CD14-positive monocyte (primary cell): ENCODE measurements around the gene STK39. TPM values are rescaled to one million over a fixed set of nuclear protein-coding genes. Genes with fewer than 3 reads are reported as not detected.

Experiments
- DNase-seq, 3 donors: peaks; one replicate each; pipeline ENCODE4 v3.0.0-alpha.2; 2011 to 2022
- H2AFZ ChIP-seq: 2 replicates; pipeline ENCODE4 v1.6.0; 2012; ENCODE audit warnings: mild to moderate bottlenecking, low read depth, low read length, inconsistent platforms; ENCODE audit not compliant: insufficient read depth, poor library complexity, severe bottlenecking
- H3K27ac ChIP-seq, 2 donors: 1 replicate in 1 of 2; 2 replicates in 1 of 2; pipeline ENCODE4 v1.5.1; 2012 to 2013; ENCODE audit warnings: low read length in 2 of 2, control low read depth in 1 of 2, inconsistent platforms in 1 of 2, low read depth in 1 of 2, mild to moderate bottlenecking in 1 of 2
- H3K27me3 ChIP-seq, 2 donors: one replicate each; pipeline versions ENCODE4 v1.6.0 to v1.6.1; 2011 to 2013; ENCODE audit warnings: low read length in 2 of 2; ENCODE audit not compliant: control insufficient read depth in 2 of 2, insufficient read depth in 2 of 2
- H3K36me3 ChIP-seq, 2 donors: replicated peaks in 1 of 2; 1 replicate in 1 of 2; 2 replicates in 1 of 2; pipeline versions ENCODE4 v1.5.1 to v1.6.1; 2012 to 2013; ENCODE audit warnings: low read length in 2 of 2, control low read depth in 1 of 2, inconsistent platforms in 1 of 2, mild to moderate bottlenecking in 1 of 2; ENCODE audit not compliant: insufficient read depth in 2 of 2, control insufficient read depth in 1 of 2
- H3K4me1 ChIP-seq, 2 donors: 1 replicate in 1 of 2; 2 replicates in 1 of 2; pipeline versions ENCODE4 v1.5.1 to v1.6.1; 2012 to 2013; ENCODE audit warnings: low read length in 2 of 2, control low read depth in 1 of 2, inconsistent platforms in 1 of 2, mild to moderate bottlenecking in 1 of 2, moderate library complexity in 1 of 2; ENCODE audit not compliant: insufficient read depth in 2 of 2, control insufficient read depth in 1 of 2
- H3K4me2 ChIP-seq: replicated peaks from 2 replicates; pipeline ENCODE3; 2012; ENCODE audit warnings: low read length, moderate library complexity, mild to moderate bottlenecking; ENCODE audit not compliant: poor library complexity, severe bottlenecking; ENCODE audit errors: extremely low read depth
- H3K4me3 ChIP-seq, 3 experiments: fragments of 200-600 bp in 1 of 3; sonication (generic) in 1 of 3; replicated peaks in 1 of 3; 1 replicate in 2 of 3; 2 replicates in 1 of 3; pipeline ENCODE4 v1.5.1; 2011 to 2013; ENCODE audit warnings: low read length in 3 of 3, mild to moderate bottlenecking in 3 of 3, control low read depth in 2 of 3, low read depth in 2 of 3, inconsistent platforms in 1 of 3, moderate library complexity in 1 of 3
- H3K79me2 ChIP-seq: 2 replicates; pipeline ENCODE4 v1.6.0; 2012; ENCODE audit warnings: mild to moderate bottlenecking, control low read depth, inconsistent platforms, low read length, moderate library complexity; ENCODE audit not compliant: insufficient read depth
- H3K9ac ChIP-seq: 2 replicates; pipeline ENCODE4 v1.6.0; 2017; ENCODE audit warnings: low read length, mild to moderate bottlenecking; ENCODE audit not compliant: insufficient read depth, poor library complexity, severe bottlenecking
- H3K9me3 ChIP-seq, 2 donors: replicated peaks in 1 of 2; 1 replicate in 1 of 2; 2 replicates in 1 of 2; pipeline versions ENCODE4 v1.5.1 to v1.6.1; 2012 to 2013; ENCODE audit warnings: low read length in 2 of 2, control low read depth in 1 of 2; ENCODE audit not compliant: control insufficient read depth in 1 of 2, insufficient read depth in 1 of 2
- H4K20me1 ChIP-seq: 2 replicates; pipeline ENCODE4 v1.6.0; 2012; ENCODE audit warnings: mild to moderate bottlenecking, low read length, control low read depth, moderate library complexity; ENCODE audit not compliant: insufficient read depth
- H3K27ac Mint-ChIP-seq, 7 donors: one replicate each; pipeline ENCODE4 v1.8.0; 2020; ENCODE audit warnings: mild to moderate bottlenecking in 7 of 7, mixed read lengths in 7 of 7, moderate library complexity in 6 of 7, inconsistent platforms in 2 of 7
- H3K27me3 Mint-ChIP-seq, 3 donors: one replicate each; pipeline ENCODE4 v1.8.0; 2021 to 2022; ENCODE audit warnings: low read depth in 3 of 3, mild to moderate bottlenecking in 3 of 3, mixed read lengths in 3 of 3, moderate library complexity in 3 of 3, inconsistent platforms in 1 of 3
- H3K36me3 Mint-ChIP-seq, 2 donors: one replicate each; pipeline ENCODE4 v1.8.0; 2020; ENCODE audit warnings: mixed read lengths in 2 of 2, inconsistent platforms in 1 of 2, mild to moderate bottlenecking in 1 of 2
- H3K4me1 Mint-ChIP-seq: one replicate; pipeline ENCODE4 v1.8.0; 2020; ENCODE audit warnings: mild to moderate bottlenecking, mixed read lengths
- H3K4me3 Mint-ChIP-seq, 2 donors: one replicate each; pipeline ENCODE4 v1.8.0; 2020; ENCODE audit warnings: mild to moderate bottlenecking in 2 of 2, mixed read lengths in 2 of 2, moderate library complexity in 1 of 2
- H3K9me3 Mint-ChIP-seq, 7 donors: one replicate each; pipeline ENCODE4 v1.8.0; 2020 to 2022; ENCODE audit warnings: mixed read lengths in 7 of 7, mild to moderate bottlenecking in 6 of 7, moderate library complexity in 6 of 7, inconsistent platforms in 2 of 7
- CTCF ChIP-seq: fragments of 200-600 bp; IDR thresholded peaks from one replicate; pipeline ENCODE4 v1.8.0; 2022; ENCODE audit warnings: antibody characterized with exemption, mild to moderate bottlenecking
- WGBS: methylation state at CpG from one replicate; pipeline ENCODE4 v1.1.5; 2013; ENCODE audit warnings: missing lambda C conversion rate; ENCODE audit not compliant: insufficient coverage; 5-methylcytosine and 5-hydroxymethylcytosine counted together
- intact Hi-C, 2 donors: fragments of 100-400 bp; cut with micrococcal nuclease; formaldehyde crosslinking; loops; one replicate each; pipeline versions ENCODE4 v1.15.0 to v1.15.1; 2023
- polyA plus RNA-seq, 3 donors: library from polyadenylated mRNA; depleted of rRNA in 1 of 3; unstranded in 2 of 3; stranded (reverse) in 1 of 3; fragments of 300-500 nt in 2 of 3; fragments of >200 nt in 1 of 3; fragmentation: Illumina TruSeq in 2 of 3; gene quantifications; 1 replicate in 2 of 3; 2 replicates in 1 of 3; pipeline ENCODE4 v1.2.3, GENCODE V29; 2012 to 2021

Gene STK39
- polyA plus RNA-seq, 3 donors: 1.2 to 2.7 (median 2.6) TPM

GRCh38 chr2:168156661-168157060 lies 90.7 kb downstream of the STK39 start:
- Histone ChIP-seq H4K20me1 (no peaks in the 10 kb centered on the region), H3K9me3 (no peaks in the 10 kb centered on the region), H3K9ac (no peak overlapping the region), H3K4me2 (no peak overlapping the region), H3K27ac (no peak overlapping the region), H3K4me3 (no peak overlapping the region), H3K4me1 (peaks cover 6 to 10% of the 10 kb centered on the region in 2 donors), H3K79me2 (peaks cover 5% of the 10 kb centered on the region), H2AFZ (no peak overlapping the region), H3K36me3 (peaks cover 9 to 54% of the 10 kb centered on the region in 2 donors), H3K27me3 (no peaks in the 10 kb centered on the region)
- Mint-ChIP-seq H3K36me3 (peaks cover 35 to 37% of the 10 kb centered on the region in 2 donors), H3K4me3 (no peak overlapping the region), H3K9me3 (no peaks in the 10 kb centered on the region), H3K27ac (no peak overlapping the region), H3K4me1 (peaks cover 16% of the 10 kb centered on the region), H3K27me3 (no peaks in the 10 kb centered on the region)
- no peak for DNase-seq
- no peak for TF ChIP-seq CTCF
- intact Hi-C loops: no loop called here
- WGBS: 82% methylated on average over 5 of the region's 5 CpGs

GRCh38 chr2:168155680-168156079 lies 91.7 kb downstream of the STK39 start:
- Mint-ChIP-seq H3K9me3 (no peaks in the 10 kb centered on the region), H3K27ac (no peak overlapping the region), H3K27me3 (no peaks in the 10 kb centered on the region), H3K4me1 (peaks cover 16% of the 10 kb centered on the region), H3K4me3 (no peak overlapping the region), H3K36me3 (peaks cover 36 to 41% of the 10 kb centered on the region in 2 donors)
- Histone ChIP-seq H2AFZ (no peak overlapping the region), H3K36me3 (peaks cover 9 to 53% of the 10 kb centered on the region in 2 donors), H3K9ac (no peak overlapping the region), H3K27ac (no peak overlapping the region), H3K27me3 (no peaks in the 10 kb centered on the region), H4K20me1 (no peaks in the 10 kb centered on the region), H3K4me1 (peaks cover 6 to 11% of the 10 kb centered on the region in 2 donors), H3K9me3 (no peaks in the 10 kb centered on the region), H3K4me3 (no peak overlapping the region), H3K79me2 (peaks cover 5% of the 10 kb centered on the region), H3K4me2 (no peak overlapping the region)
- intact Hi-C loops: no loop called here
- DNase-seq: no peak
- no peak for TF ChIP-seq CTCF
- 100% methylated on average over 1 of the region's 2 CpGs for WGBS
